Neural cell (in vitro differentiated cells): ENCODE measurements around the gene SULT6B1.

Experiments used
- SMC3 ChIP-seq: fragments of 450-650 bp; conservative IDR thresholded peaks from 2 replicates; pipeline ENCODE4 v1.6.1; 2014; ENCODE audit warnings: antibody characterized with exemption, mild to moderate bottlenecking, moderate library complexity; ENCODE audit not compliant: poor library complexity
- TF ChIP-seq, protein P1 (sequence below): fragments of 450-650 bp; IDR thresholded peaks from 2 replicates; pipeline ENCODE4 v1.5.1; 2014; ENCODE audit warnings: antibody characterized with exemption, mild to moderate bottlenecking, moderate library complexity; ENCODE audit not compliant: poor library complexity, severe bottlenecking

DNA sequence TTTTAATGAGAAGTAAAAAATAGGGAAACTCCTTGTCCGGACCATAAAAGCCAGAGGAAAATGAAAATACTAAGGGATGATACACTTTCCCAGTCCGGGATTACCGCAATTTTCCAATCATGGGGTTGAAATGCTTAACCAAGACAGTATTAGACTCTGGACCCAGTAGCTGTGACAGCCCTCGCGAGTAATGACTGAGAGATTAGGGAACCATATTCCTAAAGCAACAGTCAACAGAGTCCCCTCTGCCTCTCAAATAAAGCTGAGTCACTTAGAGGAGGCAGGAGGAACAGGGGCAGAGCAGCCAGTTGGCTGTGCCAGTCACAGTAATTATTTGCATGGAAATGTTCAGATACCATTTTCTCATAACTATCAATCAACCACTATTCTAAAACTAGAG, 69.3 kb downstream of the SULT6B1 start:
- TF ChIP-seq, protein P1, sequence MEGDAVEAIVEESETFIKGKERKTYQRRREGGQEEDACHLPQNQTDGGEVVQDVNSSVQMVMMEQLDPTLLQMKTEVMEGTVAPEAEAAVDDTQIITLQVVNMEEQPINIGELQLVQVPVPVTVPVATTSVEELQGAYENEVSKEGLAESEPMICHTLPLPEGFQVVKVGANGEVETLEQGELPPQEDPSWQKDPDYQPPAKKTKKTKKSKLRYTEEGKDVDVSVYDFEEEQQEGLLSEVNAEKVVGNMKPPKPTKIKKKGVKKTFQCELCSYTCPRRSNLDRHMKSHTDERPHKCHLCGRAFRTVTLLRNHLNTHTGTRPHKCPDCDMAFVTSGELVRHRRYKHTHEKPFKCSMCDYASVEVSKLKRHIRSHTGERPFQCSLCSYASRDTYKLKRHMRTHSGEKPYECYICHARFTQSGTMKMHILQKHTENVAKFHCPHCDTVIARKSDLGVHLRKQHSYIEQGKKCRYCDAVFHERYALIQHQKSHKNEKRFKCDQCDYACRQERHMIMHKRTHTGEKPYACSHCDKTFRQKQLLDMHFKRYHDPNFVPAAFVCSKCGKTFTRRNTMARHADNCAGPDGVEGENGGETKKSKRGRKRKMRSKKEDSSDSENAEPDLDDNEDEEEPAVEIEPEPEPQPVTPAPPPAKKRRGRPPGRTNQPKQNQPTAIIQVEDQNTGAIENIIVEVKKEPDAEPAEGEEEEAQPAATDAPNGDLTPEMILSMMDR: no peak
- no peak for TF ChIP-seq SMC3
